ENCODE measurements around the gene WWC2. TPM values are rescaled to one million over a fixed set of nuclear protein-coding genes. Genes with fewer than 3 reads are reported as not detected.

The WWC2 gene
- total RNA-seq, 1 experiment from 2014 or later, result 80.3 TPM

DNA sequence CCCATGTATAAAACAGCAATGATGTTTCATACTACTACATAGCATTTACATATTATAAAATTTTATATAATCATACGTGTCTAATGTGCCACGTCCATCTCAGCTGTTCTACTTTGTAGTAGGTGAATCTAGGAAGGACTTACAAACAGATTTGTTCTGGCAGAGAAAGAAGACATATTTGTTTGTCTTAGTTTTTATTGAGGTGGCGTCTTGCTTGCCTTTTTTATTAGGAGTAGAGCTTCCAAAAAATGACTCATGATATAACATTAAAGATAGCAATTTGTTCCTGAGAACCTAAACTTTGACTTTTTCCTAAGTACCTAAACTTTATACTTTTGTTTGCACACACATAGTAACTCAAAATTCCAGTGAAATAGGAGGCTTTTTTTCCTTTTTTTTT, 156.4 kb downstream of the WWC2 start:
- POLR2A ChIA-PET, result no interaction called here
- no peak overlapping the region for H3K4me3 ChIP-seq (ENCODE audit: low read depth in 2 of 2, low read length in 2 of 2)
- TF ChIP-seq TCF7L2 (IDR thresholded peaks at IDR 0.05; ENCODE audit: low read depth, low read length) (no peak), POLR2AphosphoS5 (IDR thresholded peaks at IDR 0.05; ENCODE audit: low read depth, low read length) (no peak), SIN3A (IDR thresholded peaks at IDR 0.05; ENCODE audit: borderline replicate concordance, insufficient read depth, low read depth, low read length) (no peak)
- TF ChIP-seq, protein P1, sequence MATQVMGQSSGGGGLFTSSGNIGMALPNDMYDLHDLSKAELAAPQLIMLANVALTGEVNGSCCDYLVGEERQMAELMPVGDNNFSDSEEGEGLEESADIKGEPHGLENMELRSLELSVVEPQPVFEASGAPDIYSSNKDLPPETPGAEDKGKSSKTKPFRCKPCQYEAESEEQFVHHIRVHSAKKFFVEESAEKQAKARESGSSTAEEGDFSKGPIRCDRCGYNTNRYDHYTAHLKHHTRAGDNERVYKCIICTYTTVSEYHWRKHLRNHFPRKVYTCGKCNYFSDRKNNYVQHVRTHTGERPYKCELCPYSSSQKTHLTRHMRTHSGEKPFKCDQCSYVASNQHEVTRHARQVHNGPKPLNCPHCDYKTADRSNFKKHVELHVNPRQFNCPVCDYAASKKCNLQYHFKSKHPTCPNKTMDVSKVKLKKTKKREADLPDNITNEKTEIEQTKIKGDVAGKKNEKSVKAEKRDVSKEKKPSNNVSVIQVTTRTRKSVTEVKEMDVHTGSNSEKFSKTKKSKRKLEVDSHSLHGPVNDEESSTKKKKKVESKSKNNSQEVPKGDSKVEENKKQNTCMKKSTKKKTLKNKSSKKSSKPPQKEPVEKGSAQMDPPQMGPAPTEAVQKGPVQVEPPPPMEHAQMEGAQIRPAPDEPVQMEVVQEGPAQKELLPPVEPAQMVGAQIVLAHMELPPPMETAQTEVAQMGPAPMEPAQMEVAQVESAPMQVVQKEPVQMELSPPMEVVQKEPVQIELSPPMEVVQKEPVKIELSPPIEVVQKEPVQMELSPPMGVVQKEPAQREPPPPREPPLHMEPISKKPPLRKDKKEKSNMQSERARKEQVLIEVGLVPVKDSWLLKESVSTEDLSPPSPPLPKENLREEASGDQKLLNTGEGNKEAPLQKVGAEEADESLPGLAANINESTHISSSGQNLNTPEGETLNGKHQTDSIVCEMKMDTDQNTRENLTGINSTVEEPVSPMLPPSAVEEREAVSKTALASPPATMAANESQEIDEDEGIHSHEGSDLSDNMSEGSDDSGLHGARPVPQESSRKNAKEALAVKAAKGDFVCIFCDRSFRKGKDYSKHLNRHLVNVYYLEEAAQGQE (IDR thresholded peaks at IDR 0.05; ENCODE audit: insufficient read depth in 1 of 2, low read depth in 2 of 2, low read length in 1 of 2), result no peak
- TF ChIP-seq, protein P2, sequence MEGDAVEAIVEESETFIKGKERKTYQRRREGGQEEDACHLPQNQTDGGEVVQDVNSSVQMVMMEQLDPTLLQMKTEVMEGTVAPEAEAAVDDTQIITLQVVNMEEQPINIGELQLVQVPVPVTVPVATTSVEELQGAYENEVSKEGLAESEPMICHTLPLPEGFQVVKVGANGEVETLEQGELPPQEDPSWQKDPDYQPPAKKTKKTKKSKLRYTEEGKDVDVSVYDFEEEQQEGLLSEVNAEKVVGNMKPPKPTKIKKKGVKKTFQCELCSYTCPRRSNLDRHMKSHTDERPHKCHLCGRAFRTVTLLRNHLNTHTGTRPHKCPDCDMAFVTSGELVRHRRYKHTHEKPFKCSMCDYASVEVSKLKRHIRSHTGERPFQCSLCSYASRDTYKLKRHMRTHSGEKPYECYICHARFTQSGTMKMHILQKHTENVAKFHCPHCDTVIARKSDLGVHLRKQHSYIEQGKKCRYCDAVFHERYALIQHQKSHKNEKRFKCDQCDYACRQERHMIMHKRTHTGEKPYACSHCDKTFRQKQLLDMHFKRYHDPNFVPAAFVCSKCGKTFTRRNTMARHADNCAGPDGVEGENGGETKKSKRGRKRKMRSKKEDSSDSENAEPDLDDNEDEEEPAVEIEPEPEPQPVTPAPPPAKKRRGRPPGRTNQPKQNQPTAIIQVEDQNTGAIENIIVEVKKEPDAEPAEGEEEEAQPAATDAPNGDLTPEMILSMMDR (IDR thresholded peaks at IDR 0.05), result no peak
- peaks cover 9% of the 10 kb centered on the region; the same call in 1 of the 2 replicates for H3K36me3 ChIP-seq (ENCODE audit: control insufficient read depth, insufficient read depth, low read length)
- no peaks in the 10 kb centered on the region for H3K9me3 ChIP-seq (ENCODE audit: control insufficient read depth, insufficient read depth, low read depth, low read length)
- intact Hi-C loops (cut with micrococcal nuclease; ENCODE audit: unreplicated experiment), result no loop called here
- ATAC-seq, result no peak
- H3K4me1 ChIP-seq (ENCODE audit: control insufficient read depth, insufficient read depth, low read length), result peaks cover 34% of the 10 kb centered on the region
- no peaks in the 10 kb centered on the region for H3K27me3 ChIP-seq (ENCODE audit: control insufficient read depth, insufficient read depth, low read length)
- peak overlapping the region; percentile 21; the same call in 1 of the 2 replicates for H3K27ac ChIP-seq (ENCODE audit: low read length)
- CTCF ChIA-PET, result interaction anchor here (0.7 kb wide), 1 partner anchor 91 kb away, joined by 3 read pairs; no protein-coding TSS in a partner anchor
- BruUV-seq (replicated peaks), result no TSS peak
- in situ Hi-C loops (cut with HindIII; ENCODE audit: low pct_unique_long_range_greater_than_20kb, low sequenced_read_pairs), result no loop called here
- DNase-seq (ENCODE audit: low read depth, low spot score), result no peak

DNA sequence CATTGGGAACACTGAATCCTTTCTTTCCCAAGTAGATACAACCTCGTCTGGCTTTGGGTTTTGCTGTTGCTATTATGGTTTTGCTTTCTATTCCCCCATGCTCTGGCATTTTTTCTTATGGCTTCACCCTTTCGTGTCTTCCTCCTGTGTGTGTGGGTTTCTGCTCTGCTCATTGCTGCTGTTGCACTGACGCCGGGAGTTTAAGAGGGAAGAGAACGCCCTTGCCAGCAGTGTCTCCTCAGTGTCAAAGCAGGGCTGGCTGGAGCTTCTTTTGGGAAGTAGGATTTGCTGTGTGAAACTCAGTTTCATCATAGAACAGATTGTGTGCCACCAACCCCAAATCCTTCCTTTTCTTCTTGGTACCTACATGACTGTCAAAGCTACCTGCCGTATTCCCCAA, 157.3 kb downstream of the WWC2 start:
- H3K27me3 ChIP-seq (ENCODE audit: control insufficient read depth, insufficient read depth, low read length), result no peaks in the 10 kb centered on the region
- no peak for DNase-seq (ENCODE audit: low read depth, low spot score)
- peak; percentile 24; the same call in 1 of the 2 replicates for ATAC-seq
- ChIA-PET CTCF (interaction anchor here (0.6 to 0.9 kb wide), 4 partner anchors 20 to 186 kb away, joined by 3 to 10 read pairs (median 6); no protein-coding TSS in a partner anchor), POLR2A (no interaction called here)
- H3K9me3 ChIP-seq (ENCODE audit: control insufficient read depth, insufficient read depth, low read depth, low read length), result no peaks in the 10 kb centered on the region
- H3K36me3 ChIP-seq (ENCODE audit: control insufficient read depth, insufficient read depth, low read length), result peaks cover 10% of the 10 kb centered on the region
- BruUV-seq (replicated peaks), result no TSS peak
- peak overlapping the region; percentile 59 for H3K27ac ChIP-seq (ENCODE audit: low read length)
- in situ Hi-C loops (cut with HindIII; ENCODE audit: low pct_unique_long_range_greater_than_20kb, low sequenced_read_pairs), result no loop called here
- peaks cover 39% of the 10 kb centered on the region for H3K4me1 ChIP-seq (ENCODE audit: control insufficient read depth, insufficient read depth, low read length)
- TF ChIP-seq, protein P2 (IDR thresholded peaks at IDR 0.05), result no peak
- no peak for TF ChIP-seq POLR2AphosphoS5 (IDR thresholded peaks at IDR 0.05; ENCODE audit: low read depth, low read length)
- TF ChIP-seq, protein P1 (IDR thresholded peaks at IDR 0.05; ENCODE audit: insufficient read depth in 1 of 2, low read depth in 2 of 2, low read length in 1 of 2), result no peak
- TF ChIP-seq SIN3A (IDR thresholded peaks at IDR 0.05; ENCODE audit: borderline replicate concordance, insufficient read depth, low read depth, low read length), result no peak
- no peak for TF ChIP-seq TCF7L2 (IDR thresholded peaks at IDR 0.05; ENCODE audit: low read depth, low read length)
- intact Hi-C loops (cut with micrococcal nuclease; ENCODE audit: unreplicated experiment), result no loop called here
- H3K4me3 ChIP-seq (ENCODE audit: low read depth in 2 of 2, low read length in 2 of 2), result no peak overlapping the region
